GM18868 (cell line): ENCODE measurements around the gene HES5.
"Not testable (repeated sequence)": the region's sequence is repeated elsewhere in the genome, so short reads cannot be mapped to it uniquely, and the experiment has no call there.

Experiments
- ATAC-seq: cut with Tn5 transposase; IDR thresholded peaks from one replicate; pipeline ENCODE4 v1.9.1; 2021; ENCODE audit warnings: mild to moderate bottlenecking, moderate library complexity; ENCODE audit not compliant: unreplicated experiment

Gene HES5

DNA sequence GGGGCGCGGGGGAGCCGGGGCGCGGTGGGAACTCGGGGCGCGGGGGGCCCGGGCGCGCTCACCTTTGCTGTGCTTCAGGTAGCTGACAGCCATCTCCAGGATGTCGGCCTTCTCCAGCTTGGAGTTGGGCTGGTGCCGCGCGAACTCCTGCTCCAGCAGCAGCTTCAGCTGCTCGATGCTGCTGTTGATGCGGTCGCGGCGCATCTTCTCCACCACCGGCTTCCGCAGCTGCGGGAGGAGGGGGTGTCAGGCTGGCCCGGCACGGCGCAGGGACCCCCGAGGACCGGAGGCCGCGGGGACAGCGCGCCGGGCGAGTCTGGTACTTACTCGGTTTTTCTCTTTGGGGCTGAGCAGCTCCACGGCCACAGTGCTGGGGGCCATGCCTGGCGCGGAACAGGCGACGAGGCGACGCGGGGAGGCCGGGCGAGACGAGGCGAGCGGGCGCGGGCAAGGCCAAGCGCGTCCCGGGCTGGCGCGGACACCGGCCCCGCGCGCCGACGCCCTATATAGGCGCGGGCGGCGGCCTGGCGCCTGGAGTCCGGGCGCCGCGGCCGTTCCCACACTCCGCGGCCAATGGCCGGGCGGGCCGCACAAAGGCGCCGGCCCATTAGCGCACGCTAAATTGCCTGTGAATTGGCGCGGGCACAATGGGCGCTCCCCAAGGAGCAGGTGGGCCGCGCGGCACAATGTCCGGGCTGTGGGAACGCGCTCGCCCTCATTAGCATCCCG is at the start of gene HES5:
TSS of gene HES5 (minus strand) at position 480 of the 729 bp plus-strand sequence. CDS start at position 381, 99 bp downstream.
- no peak for ATAC-seq

DNA sequence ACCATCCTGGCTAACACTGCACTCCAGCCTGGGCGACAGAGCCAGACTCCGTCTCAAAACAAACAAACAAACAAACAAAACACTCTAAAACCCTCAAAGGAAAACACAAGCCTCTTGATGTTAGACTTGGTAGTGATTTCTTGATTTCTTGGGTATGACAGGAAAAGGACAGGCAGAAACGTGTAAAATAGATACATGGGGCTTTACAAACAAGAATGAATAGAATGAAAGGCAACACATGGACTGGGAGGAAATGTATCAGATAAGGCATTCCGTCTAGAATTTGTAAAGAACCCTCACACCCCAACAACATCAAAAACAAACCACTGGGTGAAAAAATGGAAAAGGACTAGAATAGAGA is 48.7 kb upstream of the HES5 start:
- no peak for ATAC-seq

DNA sequence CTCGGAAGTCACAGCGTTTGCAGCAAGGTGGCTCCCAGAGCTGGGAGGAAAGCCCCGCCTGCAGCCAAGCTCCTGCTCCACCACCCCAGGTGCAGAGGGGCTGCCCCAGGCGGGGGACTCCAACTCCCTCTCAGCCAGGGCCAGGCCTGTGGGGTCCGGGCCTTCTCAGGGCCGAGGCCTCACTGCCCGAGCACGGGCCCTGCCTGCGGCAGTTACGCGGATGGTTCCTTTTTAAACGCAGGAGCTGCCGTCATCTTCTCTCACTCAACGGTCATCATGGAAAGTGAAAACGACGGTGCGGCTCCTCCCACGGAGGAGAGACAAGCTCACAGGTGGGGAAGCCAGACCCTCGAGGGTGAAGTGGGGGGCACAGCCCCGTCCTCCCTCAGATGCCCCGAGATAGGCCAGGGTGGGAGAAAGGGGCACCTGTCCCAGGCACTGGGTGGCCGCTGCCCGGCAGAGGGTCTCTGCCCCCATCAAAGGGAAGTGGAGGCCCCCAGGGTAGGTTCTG is 47.6 kb upstream of the HES5 start:
- ATAC-seq: peak; percentile 36

- ATAC-seq: no peak
Measured at GRCh38 chr1:2575801-2576663, 46.0 kb upstream of the HES5 start.

DNA sequence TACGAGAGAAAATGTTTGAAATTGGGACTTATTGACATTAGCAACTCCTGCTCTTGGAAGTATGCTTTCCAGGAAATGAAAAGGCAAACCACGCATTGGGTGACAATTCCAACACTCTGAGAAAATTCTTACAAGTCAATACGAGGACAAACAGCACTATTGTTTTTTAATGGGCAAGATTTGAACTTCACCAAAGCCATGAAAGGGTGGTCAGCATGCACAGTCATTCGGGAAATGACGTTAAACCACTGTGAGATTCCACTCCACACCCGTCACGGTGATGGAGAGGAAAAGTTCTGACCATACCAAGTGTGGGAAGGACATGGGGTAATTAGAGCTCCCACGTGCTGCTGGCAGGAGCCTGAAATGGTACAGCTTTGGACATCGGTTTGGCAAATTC is 44.3 kb upstream of the HES5 start:
- no peak for ATAC-seq

DNA sequence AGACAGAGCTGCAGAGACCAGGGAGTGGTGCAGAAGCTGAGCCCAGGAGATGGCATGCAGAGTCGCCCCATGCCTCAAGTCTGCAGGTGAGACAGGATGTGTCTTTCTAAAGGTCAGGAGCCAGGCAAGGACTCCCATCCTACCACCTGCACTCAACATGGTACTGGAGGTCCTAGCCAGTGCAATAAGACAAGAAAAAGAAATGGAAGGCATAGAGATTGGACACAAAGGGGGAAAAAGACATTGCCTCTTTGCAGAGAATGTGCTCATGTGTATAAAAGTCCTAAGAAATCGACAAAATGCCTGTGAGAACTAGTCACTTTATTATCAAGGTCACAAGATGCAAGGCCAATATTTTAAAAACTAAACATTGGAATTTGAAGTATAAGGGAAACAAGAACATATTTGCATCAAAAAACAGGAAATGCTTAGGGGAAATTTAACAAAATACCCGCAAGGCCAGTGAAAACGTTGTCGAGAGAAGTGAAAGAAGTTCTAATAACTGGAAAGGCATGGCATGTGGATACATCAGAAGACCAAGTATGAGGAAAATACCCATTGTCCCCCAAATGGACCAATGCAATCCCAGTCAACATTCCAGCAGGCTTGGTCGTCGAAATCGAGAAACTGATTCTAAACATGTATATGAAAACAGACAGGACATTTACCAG is 43.3 kb upstream of the HES5 start:
- no peak for ATAC-seq

GRCh38 chr1:2571348-2571747 is 41.3 kb upstream of the HES5 start:
- ATAC-seq: no peak

GRCh38 chr1:2570332-2570731 is 40.3 kb upstream of the HES5 start:
- ATAC-seq: no peak

DNA sequence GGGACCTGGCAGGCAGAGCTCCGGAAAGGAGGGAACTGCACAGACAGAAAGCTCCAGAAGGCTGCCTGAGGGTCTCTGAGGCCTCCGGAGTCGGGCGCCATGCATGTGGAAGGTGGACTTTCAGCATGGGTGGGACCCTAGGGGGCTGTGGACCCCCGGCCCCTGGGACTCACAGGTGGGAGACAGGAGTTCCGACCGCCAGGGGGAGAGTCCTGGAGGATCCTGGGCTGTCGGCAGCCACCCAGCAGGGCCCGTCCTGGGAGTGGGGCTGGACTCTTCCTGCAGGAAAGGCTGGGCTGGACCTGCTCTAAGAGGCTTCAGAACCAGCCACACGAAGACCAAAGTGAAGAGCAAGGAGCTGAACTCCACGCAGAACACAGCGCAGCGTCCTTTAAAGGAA is 39.6 kb upstream of the HES5 start:
- not testable (repeated sequence) for ATAC-seq

- no peak for ATAC-seq
Measured at GRCh38 chr1:2569060-2569459, 39.0 kb upstream of the HES5 start.

- not testable (repeated sequence) for ATAC-seq
Measured at GRCh38 chr1:2568187-2568816, 38.2 kb upstream of the HES5 start.

DNA sequence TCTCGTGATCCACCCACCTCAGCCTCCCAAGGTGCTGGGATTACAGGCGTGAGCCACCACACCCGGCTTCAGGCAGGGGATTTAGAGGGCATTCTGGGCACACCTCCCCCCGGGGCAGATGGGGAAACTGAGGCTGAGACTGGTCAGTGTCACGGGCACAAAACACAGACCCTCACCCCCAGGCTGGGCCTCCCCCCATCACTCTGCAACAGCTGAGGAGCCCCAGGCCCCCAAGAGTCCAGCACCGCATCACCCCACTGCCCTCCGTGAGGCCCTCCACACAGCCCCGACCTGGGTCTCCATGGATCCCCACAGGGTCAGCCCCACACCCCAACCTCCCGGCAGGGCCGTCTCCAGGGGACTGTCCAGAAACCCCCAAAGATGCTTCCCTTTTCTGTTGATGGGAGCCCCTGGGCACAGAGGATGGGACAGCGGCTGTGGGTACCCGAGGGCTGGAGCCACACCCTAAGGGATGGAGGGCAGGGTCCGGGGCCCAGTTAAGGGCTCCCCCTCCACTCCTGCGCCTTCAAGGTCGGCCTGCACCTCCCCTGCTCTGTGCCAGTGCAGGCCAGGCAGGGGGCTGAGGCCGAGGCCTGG is 37.1 kb upstream of the HES5 start:
- no peak for ATAC-seq

GRCh38 chr1:2566101-2567045 is 36.3 kb upstream of the HES5 start:
- ATAC-seq: no peak

DNA sequence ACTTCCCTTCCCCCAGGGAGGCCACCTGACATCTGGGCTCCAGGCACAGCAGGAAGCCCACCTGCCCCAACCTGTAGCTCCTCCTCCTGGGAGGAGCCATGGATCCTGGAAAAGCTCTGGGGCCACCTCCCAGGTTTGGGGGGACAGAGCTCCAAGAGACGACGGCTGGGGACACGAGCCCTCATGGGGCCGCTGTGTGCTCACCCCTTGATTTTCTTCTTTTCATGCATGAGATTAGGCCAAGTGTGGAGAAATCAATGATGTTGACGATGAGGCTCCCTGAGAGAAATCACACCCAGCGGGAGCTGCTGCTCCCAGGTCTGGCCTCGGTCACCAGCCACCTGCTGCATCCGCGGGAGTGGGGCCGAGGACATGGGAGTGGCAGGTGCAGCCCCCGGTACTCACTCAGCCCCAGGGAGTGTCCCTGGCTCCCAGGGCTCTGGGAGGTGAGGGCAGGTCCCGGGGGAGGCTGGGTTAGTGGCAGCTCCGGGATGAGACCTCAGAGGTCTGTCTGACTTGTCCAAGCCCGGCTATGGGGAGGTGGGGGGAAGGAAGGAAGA is 34.8 kb upstream of the HES5 start:
- no peak for ATAC-seq

DNA sequence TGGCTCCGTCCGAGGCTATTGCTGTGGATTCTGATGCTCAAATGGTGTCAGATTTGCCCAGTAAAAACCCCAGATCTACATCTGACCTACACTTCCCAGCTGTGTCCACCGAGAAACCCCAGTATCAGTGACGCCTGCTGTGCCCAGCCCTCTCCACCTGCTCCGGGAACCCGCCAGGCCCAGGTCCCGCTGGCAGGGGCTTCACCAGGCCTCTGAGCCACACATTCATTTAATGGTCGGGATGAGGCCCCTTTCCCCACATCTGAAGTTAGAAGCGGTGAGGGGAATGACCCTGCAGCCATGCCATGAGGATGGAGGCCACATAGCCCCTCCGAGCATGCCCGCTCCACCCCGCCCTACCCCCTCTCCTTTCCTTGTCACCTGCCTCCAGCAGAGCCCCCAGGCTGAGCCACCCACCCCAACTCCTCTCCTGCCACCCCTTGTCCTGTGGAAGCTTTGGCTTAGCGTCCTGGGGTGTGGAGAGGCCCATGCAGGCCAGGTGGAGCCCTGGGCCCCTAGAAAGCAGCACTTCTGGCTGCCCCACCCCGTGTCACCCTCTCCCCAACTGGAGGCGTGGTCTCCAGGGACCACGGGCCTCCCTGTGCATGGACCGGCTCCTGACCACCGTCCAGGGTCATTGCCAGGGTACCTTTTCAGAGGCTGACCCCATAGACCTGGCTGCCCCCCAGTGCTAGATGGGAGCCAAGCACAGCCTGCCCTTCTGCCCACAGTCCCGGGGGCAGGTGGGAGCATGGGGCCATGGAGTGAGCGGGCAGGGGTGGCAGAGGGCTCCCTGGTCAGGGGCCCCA is 34.1 kb upstream of the HES5 start:
- no peak for ATAC-seq

- ATAC-seq: no peak
Measured at GRCh38 chr1:2563205-2563604, 33.1 kb upstream of the HES5 start.

- no peak for ATAC-seq
Measured at GRCh38 chr1:2561898-2562895, 32.1 kb upstream of the HES5 start.
